Frontal cortex (tissue), 4 donors: Measurements from ENCODE around the gene THAP6. TPM values are rescaled to one million over a fixed set of nuclear protein-coding genes. Genes with fewer than 3 reads are reported as not detected.
"Not testable (repeated sequence)": the region's sequence is repeated elsewhere in the genome, so short reads cannot be mapped to it uniquely, and the experiment has no call there.

ENCODE experiments used
- DNase-seq, 2 donors: peaks; one replicate each; pipeline ENCODE4 v3.0.0; 2012; ENCODE audit warnings: low spot score in 2 of 2
- FAIRE-seq: peaks from 2 replicates; lab custom pipeline; 2012; peaks lifted over from hg19 to GRCh38; lab: Jason Lieb, UNC
- total RNA-seq: library from RNA; depleted of rRNA; stranded (reverse); fragments of >200 nt; gene quantifications from one replicate; pipeline ENCODE4 v1.2.3, GENCODE V29; 2014
- donor health status: control.
- donor health status: control.
- donor health status: control.

Gene THAP6
- total RNA-seq, 1 donor from 2014 or later = 13.0 TPM

DNA sequence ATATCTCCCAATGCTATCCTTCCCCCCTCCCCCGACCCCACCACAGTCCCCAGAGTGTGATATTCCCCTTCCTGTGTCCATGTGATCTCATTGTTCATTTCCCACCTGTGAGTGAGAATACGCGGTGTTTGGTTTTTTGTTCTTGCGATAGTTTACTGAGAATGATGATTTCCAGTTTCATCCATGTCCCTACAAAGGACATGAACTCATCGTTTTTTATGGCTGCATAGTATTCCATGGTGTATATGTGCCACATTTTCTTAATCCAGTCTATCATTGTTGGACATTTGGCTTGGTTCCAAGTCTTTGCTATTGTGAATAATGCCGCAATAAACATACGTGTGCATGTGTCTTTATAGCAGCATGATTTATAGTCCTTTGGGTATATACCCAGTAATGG, 5.2 kb downstream of the THAP6 start:
- not testable (repeated sequence) for FAIRE-seq, DNase-seq

DNA sequence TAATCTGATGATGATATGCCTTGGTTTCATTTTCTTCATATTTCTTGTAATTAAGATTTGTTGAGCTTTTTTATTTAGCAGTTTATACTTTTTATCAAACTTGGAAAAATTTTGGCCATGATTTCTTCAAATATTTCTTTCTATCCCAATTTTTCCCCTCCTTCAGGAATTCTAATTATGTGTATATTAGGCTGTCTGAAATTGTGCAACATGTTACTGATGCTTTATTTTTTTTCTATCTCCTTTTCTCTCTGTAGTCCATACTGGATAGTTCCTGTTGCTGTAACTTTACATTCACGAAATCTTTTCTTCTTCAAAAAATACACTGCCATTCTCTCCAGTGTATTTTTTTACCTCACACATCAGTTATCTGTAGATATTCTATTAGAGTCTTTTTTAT, 10.8 kb downstream of the THAP6 start:
- no peak for FAIRE-seq
- no peak for DNase-seq

DNA sequence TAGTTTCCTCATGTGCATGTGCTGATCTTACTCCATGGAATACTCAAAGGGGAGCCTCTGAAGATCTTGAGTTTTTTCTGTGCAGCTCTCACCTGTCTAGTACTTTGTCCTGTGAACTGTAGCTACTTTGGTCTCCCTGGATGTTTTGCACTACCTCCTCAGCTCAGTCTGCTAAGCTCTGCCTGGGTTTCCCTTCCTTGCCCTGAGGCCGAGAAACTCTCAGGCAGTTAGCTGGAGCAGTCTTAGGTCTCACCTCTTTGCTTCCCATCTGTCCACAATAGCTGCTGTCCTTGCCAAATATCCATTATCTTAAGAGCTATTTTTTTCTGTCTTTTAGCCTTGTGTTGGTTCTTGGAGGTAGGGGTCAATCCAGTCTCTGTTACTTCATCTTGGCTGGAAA, 11.6 kb downstream of the THAP6 start:
- DNase-seq (no peak), FAIRE-seq (no peak)

DNA sequence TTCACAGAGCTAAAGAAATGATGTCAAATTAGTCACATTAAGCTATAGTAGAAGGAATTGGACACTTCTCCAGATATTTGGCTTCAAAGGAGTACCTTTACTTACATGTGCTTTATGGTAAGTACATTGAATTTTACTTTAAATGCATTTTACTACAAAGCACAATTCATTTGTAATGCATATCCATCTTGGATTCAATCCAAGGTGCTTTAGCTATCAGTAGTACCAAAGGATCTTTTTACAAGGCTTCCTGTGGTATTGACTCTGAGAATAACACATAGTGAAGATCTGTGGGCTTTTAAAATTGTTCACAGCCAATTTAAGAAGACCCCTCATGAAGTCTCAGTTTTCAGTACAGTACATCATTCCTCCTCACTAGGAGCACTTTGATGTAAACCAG, 13.2 kb downstream of the THAP6 start:
- FAIRE-seq (no peak), DNase-seq (no peak)

DNA sequence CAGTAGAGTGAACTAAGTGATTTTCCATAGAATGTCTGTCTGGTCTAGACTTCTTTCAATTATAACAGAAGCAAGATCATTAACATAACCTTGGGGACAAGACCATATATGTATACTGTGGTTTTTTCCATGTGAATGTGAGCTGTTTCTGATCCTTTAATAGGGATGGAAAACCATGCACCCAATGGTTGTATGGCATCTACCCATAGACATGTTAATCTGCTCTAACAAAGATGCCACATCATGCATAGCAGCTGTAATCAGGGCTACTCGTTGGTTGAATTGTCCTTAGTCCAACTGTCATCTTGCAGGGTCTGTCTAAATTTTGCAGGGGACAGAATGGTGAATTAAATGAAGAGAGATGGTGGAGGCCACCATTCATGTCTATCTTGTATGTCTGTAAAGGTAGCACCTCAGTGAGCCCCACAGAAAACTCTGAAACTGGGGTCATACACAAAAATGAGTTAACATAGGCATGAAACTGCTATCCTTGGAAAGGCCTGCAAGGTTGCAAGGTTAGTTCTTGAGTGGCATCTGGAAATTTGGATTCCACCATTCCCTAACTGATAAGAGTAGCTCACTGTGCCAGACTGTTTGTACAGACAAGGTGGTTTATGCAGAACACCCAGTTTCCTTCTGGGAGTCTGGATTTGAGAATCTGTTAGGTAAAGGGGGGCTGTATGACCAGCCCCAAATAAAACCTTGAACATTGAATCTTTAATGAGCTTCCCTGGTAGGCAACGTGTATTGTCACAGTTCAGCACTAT, 16.5 kb downstream of the THAP6 start:
- no peak for DNase-seq
- FAIRE-seq = no peak

DNA sequence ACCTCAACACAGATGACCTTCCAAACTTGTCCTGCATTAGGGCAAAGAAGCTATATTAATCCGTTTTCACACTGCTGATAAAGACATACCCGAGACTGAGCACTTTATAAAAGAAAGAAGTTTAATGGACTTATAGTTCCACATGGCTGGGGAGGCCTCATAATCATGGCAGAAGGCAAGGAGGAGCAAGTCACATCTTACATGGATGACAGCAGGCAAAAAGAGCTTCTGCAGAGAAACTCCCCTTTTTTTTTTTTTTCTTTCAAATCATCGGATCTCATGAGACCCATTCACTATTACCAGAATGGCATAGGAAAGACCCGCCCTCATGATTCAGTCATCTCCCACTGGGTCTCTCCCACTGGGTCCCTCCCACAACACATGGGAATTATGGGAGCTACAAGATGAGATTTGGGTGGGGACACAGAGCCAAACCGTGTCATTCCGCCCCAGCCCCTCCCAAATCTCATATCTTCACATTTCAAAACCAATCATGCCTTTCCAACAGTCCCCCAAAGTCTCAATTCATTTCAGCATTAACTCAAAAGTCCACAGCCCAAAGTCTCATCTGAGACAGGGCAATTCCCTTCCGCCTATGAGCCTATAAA, 17.4 kb downstream of the THAP6 start:
- not testable (repeated sequence) for FAIRE-seq, DNase-seq

DNA sequence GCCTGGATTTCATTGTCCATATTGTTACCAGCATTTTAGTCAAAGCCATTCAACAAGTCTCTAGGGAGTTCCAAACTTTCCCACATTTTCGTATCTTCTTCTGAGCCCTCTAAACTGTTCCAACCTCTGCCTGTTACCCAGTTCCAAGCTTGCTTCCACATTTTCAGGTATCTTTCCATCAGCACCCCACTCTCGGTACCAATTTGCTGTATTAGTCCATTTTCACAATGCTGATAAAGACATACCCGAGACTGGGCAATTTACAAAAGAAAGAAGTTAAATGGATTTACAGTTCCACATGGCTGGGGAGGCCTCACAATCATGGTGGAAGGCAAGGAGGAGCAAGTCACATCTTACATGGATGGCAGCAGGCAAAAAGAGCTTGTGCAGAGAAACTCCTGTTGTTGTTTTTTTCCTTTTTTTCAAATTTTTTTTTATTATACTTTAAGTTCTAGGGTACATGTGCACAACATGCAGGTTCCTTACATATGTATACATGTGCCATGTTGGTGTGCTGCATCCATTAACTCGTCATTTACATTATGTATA, 19.1 kb downstream of the THAP6 start:
- not testable (repeated sequence) for DNase-seq, FAIRE-seq

DNA sequence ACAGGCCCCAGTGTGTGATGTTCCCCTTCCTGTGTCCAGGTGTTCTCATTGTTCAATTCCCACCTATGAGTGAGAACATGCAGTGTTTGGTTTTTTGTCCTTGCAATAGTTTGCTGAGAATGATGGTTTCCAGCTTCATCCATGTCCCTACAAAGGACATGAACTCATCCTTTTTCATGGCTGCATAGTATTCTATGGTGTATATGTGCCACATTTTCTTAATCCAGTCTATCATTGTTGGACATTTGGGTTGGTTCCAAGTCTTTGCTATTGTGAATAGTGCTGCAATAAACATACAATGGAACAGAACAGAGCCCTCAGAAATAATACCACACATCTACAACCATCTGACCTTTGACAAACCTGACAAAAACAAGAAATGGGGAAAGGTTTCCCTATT, 19.7 kb downstream of the THAP6 start:
- DNase-seq, FAIRE-seq: not testable (repeated sequence)

DNA sequence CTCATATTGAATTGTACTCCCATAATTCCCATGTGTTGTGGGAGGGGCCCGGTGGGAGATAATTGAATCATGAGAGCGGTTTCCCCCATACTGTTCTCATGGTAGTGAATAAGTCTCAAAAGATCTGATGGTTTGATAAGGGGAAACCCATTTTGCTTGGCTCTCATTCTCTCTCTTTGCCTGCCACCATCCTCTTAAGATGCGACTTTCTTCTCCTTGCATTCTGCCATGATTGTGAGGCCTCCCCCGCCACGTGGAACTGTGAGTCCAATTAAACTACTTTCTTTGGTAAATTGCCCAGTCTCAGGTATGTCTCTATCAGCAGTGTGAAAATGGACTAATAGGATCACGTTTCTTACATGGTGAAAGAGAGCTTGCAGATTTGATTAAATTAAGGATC, 23.0 kb downstream of the THAP6 start:
- FAIRE-seq, DNase-seq: not testable (repeated sequence)

DNA sequence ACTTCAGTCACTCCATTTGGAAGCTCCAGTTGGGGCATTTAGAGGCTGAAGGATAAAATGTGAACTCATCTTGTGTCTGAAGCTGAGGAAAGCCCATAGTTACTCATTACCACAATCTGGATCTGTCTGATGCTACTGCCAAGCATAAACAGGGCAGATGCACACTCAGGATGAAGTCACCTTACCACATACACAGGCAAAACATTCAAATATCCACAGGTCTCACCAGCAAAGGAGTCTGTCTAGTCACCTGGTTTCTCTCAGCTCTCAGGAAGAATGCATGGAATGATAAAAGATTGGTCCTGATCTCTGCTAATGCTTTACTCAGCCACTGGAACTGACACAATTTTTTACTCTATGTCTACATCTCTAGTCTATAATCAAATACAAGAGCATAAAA, 28.6 kb downstream of the THAP6 start:
- no peak for DNase-seq
- FAIRE-seq = no peak

DNA sequence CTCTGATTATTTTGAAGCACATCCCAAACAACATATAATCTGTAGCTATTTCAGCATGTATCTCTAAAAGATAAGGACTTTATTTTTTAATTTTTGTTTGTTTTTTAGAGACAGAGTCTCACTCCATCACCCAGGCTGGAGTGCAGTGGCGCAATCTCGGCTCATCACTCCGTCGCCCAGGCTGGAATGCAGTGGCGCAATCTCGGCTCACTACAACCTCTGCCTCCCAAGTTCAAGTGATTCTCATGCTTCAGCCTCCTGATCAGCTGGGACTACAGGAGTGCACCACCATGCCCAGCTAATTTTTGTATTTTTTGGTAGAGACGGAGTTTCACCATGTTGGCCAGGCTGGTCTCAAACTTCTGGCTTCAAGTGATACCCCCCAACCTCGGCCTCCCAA, 29.9 kb downstream of the THAP6 start:
- not testable (repeated sequence) for FAIRE-seq, DNase-seq

DNA sequence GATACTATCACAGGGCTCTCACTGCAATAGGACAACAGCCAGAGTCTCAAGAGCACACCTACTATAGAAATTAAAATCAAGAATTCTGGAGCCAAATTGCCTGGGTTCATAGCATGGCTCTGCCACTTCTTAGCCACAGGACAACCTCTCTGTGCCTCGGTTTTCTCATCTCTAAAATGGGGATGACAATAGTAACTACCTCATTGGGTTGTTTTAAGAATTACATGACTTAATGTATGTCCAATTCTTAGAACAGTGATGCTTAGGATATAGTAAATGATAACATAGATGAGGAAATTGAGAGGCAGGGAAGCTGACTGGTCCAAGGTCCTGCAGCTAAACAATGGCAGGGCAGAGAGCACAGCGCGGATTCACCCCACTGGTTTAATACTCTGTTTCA, 30.6 kb downstream of the THAP6 start:
- FAIRE-seq = no peak
- DNase-seq = no peak

DNA sequence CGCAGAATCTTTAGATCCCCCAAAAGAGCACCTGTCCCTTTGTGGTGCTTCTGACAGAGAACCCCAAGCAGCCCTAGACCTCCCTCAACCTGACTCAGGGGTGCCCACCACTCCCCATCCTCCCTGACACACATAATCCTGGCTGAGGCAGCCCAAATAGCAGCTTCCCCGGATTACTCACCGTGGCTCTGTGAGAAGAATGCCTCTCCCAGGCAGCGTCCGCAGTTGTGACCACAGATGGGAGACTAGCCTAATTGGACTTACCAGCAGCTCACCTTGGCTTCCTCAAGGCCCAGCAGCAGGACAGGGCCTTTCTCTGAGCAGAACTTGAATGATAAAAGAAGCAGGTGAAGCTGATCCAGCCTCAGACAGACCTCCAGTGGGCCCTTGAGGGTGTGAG, 31.3 kb downstream of the THAP6 start:
- DNase-seq = no peak
- FAIRE-seq = no peak

DNA sequence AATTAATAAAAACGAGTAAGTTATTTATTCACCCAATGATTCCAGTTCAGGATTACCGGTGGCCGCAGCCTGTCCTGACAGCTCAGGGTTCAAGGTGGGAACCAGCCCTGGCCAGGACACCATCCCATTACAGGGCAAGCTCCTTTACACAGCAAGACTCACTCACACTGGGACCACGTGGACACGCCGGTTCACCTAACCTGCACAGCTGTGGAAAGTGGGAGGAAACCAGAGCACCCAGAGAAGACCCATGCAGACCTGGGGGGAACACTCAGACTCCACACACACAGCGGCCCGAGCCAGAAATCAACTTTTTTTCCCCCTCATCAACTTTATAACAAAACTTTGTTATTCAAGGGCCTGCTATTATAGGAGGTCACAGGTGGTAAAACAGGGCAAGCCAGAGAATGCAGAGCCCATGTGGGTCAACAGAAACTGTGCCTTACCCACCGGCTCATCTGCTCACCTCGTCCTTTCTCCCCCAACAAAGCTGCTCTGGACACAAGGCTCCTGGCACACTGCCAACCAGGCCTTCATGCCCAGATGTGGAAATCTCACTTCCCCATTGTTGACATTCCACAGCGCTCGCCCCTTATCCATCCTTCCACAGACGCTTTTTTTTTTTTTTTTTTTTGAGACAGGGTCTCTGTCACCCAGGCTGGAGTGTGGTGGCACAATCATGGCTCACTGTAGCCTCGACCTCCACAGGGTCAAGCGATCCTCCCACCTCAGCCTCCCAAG, 33.5 kb downstream of the THAP6 start:
- FAIRE-seq (no peak), DNase-seq (no peak)

DNA sequence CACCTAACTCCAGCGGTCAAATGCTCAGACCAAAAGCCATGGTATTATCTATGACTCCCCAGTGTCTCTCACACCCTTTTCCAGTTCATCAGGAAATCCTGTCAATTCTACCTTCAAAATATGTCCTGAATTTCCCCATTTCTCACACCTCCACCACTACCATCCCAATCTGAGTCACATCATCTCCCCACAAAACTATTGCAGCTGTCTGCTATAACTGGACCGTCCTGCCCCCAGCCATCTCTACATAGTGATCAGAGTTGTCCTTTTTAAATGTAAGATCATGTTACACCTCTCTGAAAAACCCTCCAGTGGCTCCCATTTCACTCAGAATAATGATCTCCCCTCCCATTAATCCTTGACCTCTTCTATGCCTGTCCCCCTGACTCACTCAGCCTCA, 34.7 kb downstream of the THAP6 start:
- DNase-seq = no peak
- no peak for FAIRE-seq

DNA sequence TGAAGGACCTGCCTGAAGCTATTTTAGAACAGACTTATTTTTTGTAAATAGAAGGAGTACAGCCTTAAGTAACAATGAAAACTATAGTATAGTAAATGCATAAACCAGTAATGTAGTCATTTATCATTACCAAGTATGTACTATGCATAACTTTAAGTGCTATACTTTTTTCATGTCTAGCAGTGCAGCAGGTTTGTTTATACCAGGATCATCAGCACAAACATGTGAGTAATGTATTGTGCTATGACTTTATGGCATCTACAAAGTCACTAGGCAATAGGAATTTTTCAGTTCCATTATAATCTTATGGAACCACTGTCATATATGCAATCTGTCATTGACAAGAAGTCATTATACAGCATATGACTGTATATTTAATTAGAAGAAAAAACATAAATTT, 38.2 kb downstream of the THAP6 start:
- no peak for DNase-seq
- no peak for FAIRE-seq

DNA sequence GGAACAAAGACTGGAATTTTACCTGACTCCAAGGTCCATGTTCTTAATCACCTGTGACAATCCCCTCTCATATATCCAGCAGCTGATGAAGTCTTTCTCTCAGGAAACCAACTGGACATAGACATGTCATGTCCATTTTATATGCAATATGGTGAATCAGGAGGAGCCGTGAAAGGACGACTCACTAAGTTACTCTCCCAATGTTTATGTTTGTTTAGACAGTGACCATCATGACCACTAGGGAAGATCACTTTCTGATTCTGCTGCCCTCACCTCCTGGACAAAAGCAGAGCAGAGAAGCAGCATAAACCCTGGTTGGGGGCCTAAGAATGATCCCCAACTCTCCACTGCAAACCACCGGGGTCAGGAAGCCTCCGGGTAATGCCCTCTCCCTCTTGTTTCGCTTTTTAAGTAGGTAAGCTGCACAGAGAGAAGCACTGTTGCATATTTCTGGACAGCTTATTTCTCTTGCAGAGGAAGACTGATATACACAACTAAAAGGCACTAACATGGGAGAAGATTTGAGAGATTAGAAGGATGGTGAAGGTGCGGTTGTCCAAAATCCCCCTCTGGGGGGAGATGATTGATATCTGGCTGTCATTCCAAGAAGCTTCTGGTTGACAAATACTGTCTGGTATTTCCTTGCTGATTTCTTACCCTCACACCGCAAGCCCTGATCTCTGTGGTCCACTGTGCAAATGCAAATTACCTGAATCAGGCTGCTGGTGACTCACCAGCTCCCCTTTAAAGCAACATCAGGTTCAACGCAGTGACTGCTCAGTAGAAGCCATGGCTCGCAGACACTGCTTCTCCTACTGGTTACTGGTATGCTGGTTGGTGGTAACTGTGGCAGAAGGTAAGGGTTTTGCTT, 41.3 kb downstream of the THAP6 start, which contains the start of gene ODAPH:
Gene ODAPH, plus strand, starts transcription at position 773 of the 871 bp plus-strand sequence. Its CDS starts 17 bp downstream, at position 790.
- FAIRE-seq = no peak
- DNase-seq = no peak

DNA sequence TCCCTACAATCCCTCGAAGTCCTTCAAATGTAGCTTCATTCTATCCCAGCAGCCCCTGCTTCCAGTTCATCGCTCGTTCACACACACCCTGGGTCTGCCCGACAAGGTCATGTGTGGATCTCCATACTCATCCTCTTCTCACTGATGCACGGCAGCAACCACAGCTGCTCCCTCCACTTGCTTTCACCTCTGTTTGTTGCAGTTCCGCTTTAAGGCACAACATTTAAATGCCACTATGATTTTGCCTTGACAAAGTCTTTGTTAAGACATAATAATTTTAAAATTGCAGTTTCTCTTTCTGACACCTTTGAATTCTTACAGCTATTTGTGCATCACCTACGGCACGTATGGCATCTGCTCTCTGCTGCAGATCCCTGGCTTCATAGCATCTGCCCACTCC, 43.4 kb downstream of the THAP6 start:
- DNase-seq (no peak), FAIRE-seq (no peak)

DNA sequence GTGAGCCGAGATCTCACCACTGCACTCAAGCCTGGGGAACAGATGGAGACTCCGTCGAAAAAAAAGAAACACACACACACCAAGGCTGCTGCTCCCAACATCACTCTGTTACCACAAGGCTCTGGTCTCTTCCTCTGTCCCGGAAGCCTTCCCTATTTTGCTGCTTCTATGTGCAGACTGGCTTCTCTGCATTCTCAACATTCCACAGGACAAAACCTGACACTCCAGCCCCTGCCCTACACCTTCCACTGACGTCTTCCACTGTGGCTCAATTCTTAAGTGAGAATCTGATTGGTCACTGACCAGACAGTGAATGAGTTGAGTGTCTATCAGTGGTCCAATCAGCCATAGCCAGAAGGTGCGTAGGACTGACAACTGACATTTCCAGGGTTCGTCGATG, 47.5 kb downstream of the THAP6 start:
- FAIRE-seq = no peak
- DNase-seq = no peak

DNA sequence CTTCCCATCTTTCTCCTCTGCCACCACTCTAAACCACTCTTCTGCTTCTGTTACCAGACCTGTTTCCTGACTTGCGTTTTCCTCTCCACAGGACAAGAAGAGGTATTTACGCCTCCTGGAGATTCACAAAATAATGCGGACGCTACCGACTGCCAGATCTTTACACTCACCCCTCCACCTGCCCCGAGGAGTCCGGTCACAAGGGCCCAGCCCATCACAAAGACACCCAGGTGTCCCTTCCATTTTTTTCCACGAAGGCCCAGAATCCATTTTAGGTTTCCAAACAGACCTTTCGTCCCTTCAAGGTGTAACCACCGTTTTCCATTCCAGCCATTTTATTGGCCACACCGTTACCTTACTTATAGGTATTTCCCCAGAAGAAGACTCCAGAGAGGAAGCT, 49.8 kb downstream of the THAP6 start:
- FAIRE-seq (no peak), DNase-seq (no peak)
